ENCODE measurements around the gene SH3GL1.

SH3GL1 gene

DNA sequence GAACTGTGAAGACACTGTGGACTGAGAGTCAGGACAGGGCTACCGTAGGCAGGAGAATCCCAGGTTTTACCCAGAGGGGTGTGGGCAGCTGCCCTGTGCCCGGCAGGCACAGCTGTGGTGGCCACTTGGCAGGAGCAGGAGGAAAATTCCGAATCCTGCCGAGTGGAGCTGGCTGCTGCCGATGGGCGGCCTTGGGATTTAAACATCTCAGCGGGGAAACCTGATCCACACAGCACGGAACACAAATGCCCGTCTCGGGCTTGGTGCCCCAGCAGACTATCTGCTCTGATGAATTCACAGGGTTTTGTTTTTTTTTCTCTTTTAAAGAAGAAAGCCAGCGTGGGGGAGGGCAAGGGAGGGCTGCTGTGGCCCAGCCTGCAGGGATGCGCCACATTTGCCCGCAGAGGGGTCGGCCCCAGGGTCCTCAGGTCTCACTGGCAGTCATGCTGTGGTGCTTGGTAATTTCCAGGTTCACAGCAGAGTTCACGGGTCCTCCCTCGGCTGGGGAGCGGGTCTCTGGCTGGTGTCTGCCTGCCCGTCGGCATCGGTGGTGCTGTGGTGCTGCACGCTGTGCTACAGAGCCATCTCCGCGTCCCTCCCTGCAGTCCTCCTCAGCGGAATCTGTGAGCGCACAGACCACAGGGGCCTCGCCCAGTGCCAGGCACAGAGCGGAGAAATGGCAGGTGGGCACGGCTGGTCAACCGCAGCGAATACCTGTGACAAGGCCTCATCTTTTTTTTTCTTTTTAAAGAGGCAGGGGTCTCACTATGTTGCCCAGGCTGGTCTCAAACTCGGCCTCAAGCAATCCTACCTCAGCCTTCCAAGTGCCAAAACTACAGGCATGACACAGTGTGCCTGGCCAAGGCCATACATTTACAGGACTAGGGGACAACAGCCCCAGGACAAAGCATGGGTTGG lies 28.8 kb downstream of the SH3GL1 start:
- H3K4me1 ChIP-seq = peaks cover 13% of the 10 kb centered on the region
- in situ Hi-C loops (cut with MboI; ENCODE audit: low sequenced_read_pairs) = no loop called here

DNA sequence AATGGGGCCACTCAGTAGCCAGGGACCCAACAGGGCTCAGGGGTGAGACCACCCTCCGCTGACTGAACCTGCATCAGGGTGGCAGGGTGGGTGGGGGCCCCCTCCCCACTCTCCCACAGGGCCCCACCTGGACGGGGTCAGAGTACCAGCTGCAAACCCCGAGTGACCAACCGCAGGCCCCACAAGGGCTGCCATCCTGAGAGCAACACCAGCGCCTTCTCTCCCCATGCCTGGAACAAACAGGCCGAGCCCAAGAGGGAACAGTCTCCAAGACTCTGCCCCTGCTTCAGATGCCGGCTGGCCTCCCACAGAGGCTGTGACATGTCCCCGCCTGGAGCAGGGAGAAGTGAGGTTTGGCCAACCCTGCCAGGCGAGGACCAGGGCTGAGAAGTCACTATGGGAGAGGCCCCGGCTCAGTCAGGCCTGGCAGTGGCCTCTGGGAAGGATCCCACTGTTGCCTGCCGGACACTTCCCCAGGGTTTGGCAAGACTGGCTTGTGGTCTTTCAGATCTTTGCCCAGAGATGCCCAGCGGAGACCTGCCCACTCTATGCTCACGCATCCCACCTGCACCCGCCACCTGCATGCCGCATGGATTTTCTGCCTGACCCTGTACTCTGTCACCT lies 29.8 kb downstream of the SH3GL1 start:
- Histone ChIP-seq H3K4me1 (peaks cover 4% of the 10 kb centered on the region), H3K27me3 (ENCODE audit: low read depth) (no peaks in the 10 kb centered on the region), H3K9me3 (no peaks in the 10 kb centered on the region), H3K4me3 (no peak overlapping the region), H3K36me3 (replicated peaks) (peaks cover 11% of the 10 kb centered on the region; the same call in 1 of the 2 replicates)
- DNase-seq (ENCODE audit: low spot score in 2 of 2) = no peak
- in situ Hi-C loops (cut with MboI; ENCODE audit: low sequenced_read_pairs) = no loop called here

More for the DNA sequence above, 28.8 kb downstream of the SH3GL1 start:
- Histone ChIP-seq H3K27me3 (ENCODE audit: low read depth) (no peaks in the 10 kb centered on the region), H3K9me3 (no peaks in the 10 kb centered on the region), H3K36me3 (replicated peaks) (0 out of 2 replicates have a peak, but pooled peaks cover 3% of the 10 kb centered on the region), H3K4me3 (no peak overlapping the region)
- no peak for DNase-seq (ENCODE audit: low spot score in 2 of 2)

DNA sequence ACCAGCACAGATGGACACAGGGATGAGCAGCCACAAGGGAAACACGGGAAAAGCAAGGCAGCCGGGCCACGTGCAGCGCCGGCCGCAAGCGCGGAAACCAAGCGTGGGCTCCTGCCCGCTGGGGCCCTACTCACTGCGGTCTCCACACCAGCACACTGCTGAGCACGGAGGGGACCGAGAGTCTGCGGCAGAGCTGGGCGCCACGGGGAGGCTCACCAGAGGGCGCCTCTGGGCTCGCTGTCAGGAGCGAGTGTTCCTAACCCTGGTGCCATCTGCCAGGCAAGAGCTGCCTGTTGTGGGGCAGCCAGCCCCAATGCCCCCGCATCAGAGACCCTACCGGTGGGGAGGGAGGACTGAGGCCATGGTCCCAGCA lies 30.5 kb downstream of the SH3GL1 start:
- no peak for DNase-seq (ENCODE audit: low spot score in 2 of 2)
- no peak overlapping the region for H3K4me3 ChIP-seq

DNA sequence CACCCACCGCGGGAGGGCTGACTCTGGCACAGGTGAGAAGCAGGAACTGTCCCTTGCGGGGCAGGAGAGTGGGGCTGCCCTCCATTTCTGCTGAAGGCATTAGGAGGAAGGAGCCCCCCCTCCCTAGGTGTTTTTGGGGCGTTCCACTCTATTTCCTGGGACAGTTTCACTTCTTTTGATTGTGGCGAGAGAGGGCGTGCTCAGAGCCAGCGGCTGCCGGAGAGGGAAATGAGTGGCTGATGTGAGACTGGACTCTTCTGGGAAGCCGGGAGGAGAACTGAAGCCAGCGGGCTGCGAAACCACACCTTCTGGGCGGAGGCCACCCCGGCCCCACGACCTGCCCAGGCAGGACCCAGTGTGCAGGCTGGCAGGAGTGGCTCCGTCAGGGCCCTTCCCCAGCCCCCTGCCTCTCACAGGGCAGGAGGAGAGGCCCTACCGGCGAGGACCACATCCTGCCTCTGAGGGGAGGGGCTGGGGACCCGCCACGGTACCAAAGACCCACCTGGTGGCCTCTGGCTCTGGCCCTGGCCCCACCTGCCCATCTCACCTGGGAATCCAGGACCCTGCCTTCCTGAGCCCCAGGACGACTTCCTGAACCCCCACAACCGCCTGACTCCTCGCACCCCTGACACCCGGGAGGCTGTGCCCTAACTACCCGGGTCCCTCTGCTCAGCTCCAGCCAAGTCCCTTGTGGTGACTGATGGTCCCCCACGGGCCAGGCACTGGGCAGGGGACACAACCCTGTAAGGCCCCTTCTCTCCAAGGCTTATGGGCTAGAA lies 31.0 kb downstream of the SH3GL1 start:
- Histone ChIP-seq H3K36me3 (replicated peaks) (peaks cover 21% of the 10 kb centered on the region), H3K4me1 (no peaks in the 10 kb centered on the region), H3K4me3 (no peak overlapping the region), H3K9me3 (no peaks in the 10 kb centered on the region), H3K27me3 (ENCODE audit: low read depth) (no peaks in the 10 kb centered on the region)
- in situ Hi-C loops (cut with MboI; ENCODE audit: low sequenced_read_pairs) = no loop called here
- no peak for DNase-seq (ENCODE audit: low spot score in 2 of 2)

More for the DNA sequence above, 30.5 kb downstream of the SH3GL1 start:
- Histone ChIP-seq H3K4me1 (no peaks in the 10 kb centered on the region), H3K9me3 (no peaks in the 10 kb centered on the region), H3K27me3 (ENCODE audit: low read depth) (no peaks in the 10 kb centered on the region), H3K36me3 (replicated peaks) (peaks cover 18% of the 10 kb centered on the region; the same call in 1 of the 2 replicates)
- in situ Hi-C loops (cut with MboI; ENCODE audit: low sequenced_read_pairs) = no loop called here

DNA sequence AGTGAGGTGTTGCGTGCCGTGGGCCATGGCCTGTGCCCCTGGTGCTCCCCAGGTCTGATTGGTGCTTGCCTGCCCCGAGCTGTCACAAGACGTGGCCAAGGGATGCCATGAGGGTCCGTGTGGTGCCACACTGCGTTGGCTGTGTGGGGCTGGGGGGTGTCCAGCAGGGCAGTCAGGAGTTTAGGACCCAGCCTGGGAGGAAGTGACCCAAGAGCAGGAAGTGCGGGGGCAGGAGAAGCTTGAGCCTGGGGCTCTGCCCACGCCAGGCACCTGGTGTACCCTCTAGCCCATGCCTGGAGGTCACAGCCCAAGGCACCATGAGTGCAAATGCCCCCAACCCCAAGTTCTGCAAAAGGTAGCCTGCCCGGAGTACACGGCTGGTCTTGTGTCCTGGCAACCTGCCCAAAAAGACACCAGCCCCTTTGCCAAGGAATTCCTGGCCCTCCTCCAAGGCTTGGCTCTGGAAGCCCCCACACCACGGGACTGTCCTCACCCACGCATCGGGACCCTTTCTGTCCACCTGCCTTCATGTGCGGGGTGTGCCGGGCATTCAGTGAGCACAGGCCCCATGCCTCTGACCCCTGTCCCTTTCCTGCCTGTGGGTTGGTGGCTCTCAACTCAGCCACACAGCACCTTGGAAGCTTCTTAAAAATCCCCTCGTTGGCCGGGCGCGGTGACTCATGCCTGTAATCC lies 32.1 kb downstream of the SH3GL1 start:
- Histone ChIP-seq H3K9me3 (no peaks in the 10 kb centered on the region), H3K4me3 (no peak overlapping the region), H3K27me3 (ENCODE audit: low read depth) (no peaks in the 10 kb centered on the region), H3K36me3 (replicated peaks) (peaks cover 31% of the 10 kb centered on the region), H3K4me1 (no peaks in the 10 kb centered on the region)
- in situ Hi-C loops (cut with MboI; ENCODE audit: low sequenced_read_pairs) = no loop called here
- DNase-seq (ENCODE audit: low spot score in 2 of 2) = no peak

DNA sequence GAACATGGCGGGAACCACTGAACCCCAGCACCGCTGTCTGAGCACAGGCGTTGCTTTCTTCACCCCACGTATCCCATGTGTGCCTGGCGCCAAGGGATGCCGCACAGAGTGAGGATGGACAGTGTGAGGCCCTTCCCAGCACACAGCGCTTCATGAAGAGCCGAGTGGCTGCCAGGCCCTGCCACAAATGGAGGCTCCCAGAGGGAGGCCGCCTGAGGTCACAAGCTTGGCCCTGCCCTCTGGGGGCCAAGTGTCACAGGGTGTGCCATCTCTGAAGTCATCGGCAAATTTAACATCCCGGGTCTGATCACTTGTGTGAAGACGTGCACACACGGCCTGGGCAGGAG lies 32.6 kb downstream of the SH3GL1 start:
- no peak for DNase-seq (ENCODE audit: low spot score in 2 of 2)
- peaks cover 36% of the 10 kb centered on the region for H3K36me3 ChIP-seq (replicated peaks)
- no peaks in the 10 kb centered on the region for H3K4me1 ChIP-seq
- no peak overlapping the region for H3K4me3 ChIP-seq
- no peaks in the 10 kb centered on the region for H3K27me3 ChIP-seq (ENCODE audit: low read depth)
- H3K9me3 ChIP-seq = no peaks in the 10 kb centered on the region
- in situ Hi-C loops (cut with MboI; ENCODE audit: low sequenced_read_pairs) = no loop called here

DNA sequence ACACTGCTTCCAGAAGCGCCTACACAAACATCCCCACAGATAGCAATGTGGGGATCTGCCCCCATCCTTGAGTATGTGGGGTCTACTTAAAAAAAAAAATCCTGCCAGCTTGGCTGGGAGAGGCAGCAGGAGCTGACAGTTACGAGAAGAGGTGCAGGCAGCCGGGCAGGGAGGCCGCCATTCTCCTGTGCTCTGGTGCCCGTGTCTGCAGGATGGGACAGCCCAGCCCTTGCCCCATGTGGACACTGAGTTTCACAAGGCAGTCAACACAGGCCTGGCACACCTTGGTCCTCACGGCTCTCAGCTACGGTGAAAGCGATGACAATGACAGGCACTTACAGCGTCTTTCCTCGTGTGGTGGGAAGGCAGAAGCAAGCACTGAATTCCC lies 33.0 kb downstream of the SH3GL1 start:
- Histone ChIP-seq H3K36me3 (replicated peaks) (peaks cover 40% of the 10 kb centered on the region), H3K4me3 (no peak overlapping the region), H3K9me3 (no peaks in the 10 kb centered on the region), H3K27me3 (ENCODE audit: low read depth) (no peaks in the 10 kb centered on the region), H3K4me1 (no peaks in the 10 kb centered on the region)
- DNase-seq (ENCODE audit: low spot score in 2 of 2) = no peak
- in situ Hi-C loops (cut with MboI; ENCODE audit: low sequenced_read_pairs) = no loop called here

DNA sequence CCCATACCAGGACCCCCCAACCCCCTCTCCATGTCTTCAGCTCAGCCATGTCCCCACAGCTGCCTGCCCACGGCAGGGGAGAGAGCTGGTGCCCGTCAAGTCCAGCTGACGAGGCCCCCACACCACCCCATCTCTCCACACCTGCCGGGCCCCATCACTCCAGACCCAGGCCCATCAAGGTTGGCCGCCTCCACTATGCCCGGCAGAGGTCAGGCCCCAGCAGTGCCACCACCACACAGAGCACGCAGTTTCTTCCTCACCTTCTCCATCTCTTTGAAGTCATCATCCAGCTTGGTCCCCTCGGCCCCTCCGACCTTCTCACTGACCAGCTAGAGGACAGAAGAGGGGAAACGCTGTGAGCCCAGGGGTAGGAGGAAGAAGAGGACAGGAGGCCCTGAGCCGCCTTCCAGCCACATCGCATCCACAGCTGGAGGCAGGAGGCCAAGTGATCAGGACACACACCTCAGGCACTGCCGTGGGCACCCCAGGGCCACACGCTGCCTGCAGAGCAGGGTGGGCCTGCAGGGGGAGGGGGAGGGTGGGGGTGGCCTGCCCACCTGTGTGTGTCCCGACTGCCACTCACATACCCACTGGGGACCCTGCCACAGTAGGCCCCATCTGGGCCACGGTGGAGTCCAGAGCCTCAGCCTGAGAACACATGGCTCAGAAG lies 33.5 kb downstream of the SH3GL1 start:
- no peaks in the 10 kb centered on the region for H3K4me1 ChIP-seq
- no peaks in the 10 kb centered on the region for H3K9me3 ChIP-seq
- H3K36me3 ChIP-seq (replicated peaks) = peaks cover 45% of the 10 kb centered on the region
- H3K4me3 ChIP-seq = no peak overlapping the region
- no peak for DNase-seq (ENCODE audit: low spot score in 2 of 2)
- no peaks in the 10 kb centered on the region for H3K27me3 ChIP-seq (ENCODE audit: low read depth)
- in situ Hi-C loops (cut with MboI; ENCODE audit: low sequenced_read_pairs) = no loop called here

DNA sequence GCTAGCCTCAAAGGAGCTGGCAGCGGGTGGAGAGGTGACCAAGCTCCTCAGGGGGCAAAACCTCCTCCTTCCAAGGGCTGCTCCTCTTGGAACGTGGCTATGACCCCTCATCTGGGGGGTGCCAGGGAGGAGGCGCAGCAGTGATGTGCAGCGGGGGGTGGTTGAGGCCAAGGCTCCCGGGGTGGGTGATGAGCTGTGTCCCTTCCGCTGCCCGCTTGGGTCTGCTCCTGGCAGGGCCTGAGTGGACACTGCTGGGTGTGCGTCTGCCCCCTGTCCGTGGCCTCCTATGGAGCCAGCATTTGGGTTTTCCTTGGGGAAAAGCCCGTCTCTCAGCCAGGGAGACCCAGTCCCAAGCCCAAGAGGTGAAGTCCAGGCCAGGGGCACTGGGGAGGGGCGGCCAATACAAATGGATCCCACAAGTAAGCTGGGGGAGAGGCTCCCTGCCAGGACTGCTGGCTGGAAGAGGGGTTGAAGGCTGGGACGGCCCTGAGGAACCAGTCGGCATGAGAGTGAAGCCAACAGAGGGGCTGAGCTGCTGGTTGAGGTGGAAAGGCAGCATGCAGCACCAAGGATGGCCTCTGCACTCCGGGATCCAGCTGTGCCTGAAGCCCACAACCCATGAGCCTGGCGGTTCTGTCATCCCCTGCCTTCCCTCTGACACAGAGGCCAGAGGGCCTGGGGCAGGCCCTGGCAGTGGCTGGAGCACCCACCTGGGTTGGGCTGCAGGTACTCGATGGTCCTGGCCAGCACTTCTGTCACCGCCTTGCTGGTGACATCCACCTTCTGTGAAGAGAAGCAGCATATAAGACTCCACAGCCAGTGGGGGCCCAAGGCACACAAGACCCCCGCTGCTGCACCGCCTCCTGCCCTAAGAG lies 34.3 kb downstream of the SH3GL1 start:
- peaks cover 45% of the 10 kb centered on the region for H3K36me3 ChIP-seq (replicated peaks)
- in situ Hi-C loops (cut with MboI; ENCODE audit: low sequenced_read_pairs) = no loop called here

DNA sequence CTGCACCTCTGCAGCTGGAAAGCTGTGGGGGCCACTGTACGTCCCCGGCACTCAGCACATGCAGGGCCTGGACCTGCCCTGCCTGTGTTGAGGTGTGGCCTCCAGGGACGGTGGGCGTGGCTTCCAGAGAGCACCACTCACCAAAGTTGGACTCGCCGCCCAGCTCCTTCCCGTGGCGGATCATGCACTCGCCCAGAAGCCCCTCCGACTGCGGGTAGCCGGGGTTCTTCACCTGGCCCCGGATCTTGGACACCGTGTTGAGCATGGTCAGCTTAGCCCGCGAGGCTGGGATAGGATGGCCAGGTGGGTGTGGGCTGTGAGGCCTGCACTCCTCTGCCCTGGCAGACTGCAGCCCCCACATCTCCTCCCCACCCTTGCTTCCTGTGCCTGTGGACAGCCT lies 35.0 kb downstream of the SH3GL1 start:
- Histone ChIP-seq H3K4me3 (no peak overlapping the region), H3K4me1 (no peaks in the 10 kb centered on the region), H3K9me3 (no peaks in the 10 kb centered on the region), H3K36me3 (replicated peaks) (peaks cover 47% of the 10 kb centered on the region), H3K27me3 (ENCODE audit: low read depth) (no peaks in the 10 kb centered on the region)
- no peak for DNase-seq (ENCODE audit: low spot score in 2 of 2)
- in situ Hi-C loops (cut with MboI; ENCODE audit: low sequenced_read_pairs) = no loop called here

More for the DNA sequence above, 34.3 kb downstream of the SH3GL1 start:
- no peaks in the 10 kb centered on the region for H3K4me1 ChIP-seq
- no peak for DNase-seq (ENCODE audit: low spot score in 2 of 2)
- no peaks in the 10 kb centered on the region for H3K27me3 ChIP-seq (ENCODE audit: low read depth)
- no peaks in the 10 kb centered on the region for H3K9me3 ChIP-seq
- H3K4me3 ChIP-seq = no peak overlapping the region

DNA sequence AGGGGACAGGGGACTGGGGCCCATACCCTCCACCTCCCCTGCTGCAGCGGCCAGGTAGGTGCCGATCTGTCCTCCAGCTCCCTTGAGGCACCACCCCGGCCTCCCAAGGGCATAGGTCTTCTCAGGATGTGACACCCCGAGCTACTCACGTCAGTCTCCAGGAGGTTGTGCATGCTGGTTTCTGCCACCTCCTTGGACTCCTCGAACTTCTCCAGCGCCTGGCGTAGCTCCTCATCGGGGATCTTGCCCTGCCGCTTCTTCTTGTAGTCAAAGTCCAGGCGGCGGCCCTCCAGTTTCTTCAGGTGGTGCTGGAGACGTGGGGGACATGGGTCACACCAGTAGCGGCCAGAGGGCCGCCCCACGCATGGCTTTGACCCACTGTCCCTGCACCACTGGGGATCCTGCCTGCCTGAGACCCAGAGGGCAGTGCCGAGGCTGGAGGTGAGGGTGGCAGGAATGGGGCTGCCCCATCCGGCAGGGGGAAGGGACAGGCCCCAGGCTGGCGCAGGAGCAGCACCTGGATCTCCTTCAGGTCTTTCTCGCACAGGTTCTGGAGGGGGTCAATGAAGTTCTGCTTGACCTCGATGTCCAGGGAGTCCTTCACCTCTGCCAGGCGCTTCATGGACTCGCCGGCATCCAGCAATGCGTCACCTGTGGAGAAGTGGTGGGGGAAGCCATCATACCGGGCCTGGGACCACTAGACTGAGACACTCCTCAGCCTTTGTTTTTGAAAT lies 36.6 kb downstream of the SH3GL1 start:
- H3K4me3 ChIP-seq = no peak overlapping the region
- in situ Hi-C loops (cut with MboI; ENCODE audit: low sequenced_read_pairs) = no loop called here
- no peaks in the 10 kb centered on the region for H3K4me1 ChIP-seq
- H3K9me3 ChIP-seq = no peaks in the 10 kb centered on the region
- DNase-seq (ENCODE audit: low spot score in 2 of 2) = no peak
- no peaks in the 10 kb centered on the region for H3K27me3 ChIP-seq (ENCODE audit: low read depth)
- peaks cover 62% of the 10 kb centered on the region for H3K36me3 ChIP-seq (replicated peaks)
